Measurements from ENCODE around the gene ENTREP1.

GRCh38 chr9:69319324-69320025 is 5.5 kb upstream of the ENTREP1 start:
- no peak for TF ChIP-seq EZH2 (IDR thresholded peaks at IDR 0.05; ENCODE audit: borderline replicate concordance, insufficient read depth, low read depth, low read length, poor library complexity, severe bottlenecking)
- TF ChIP-seq CTCF (IDR thresholded peaks at IDR 0.05), result no peak
